Left lobe of liver (tissue), 2 donors: ENCODE results near the gene SIPA1L3. TPM values are rescaled to one million over a fixed set of nuclear protein-coding genes. Genes with fewer than 3 reads are reported as not detected.
"Not testable (repeated sequence)": the region's sequence is repeated elsewhere in the genome, so short reads cannot be mapped to it uniquely, and the experiment has no call there.

Experiments used
- ATAC-seq: fragments of 200-7000 bp; cut with Tn5 transposase; one replicate; pipeline ENCODE4 v1.9.1; 2020; ENCODE audit warnings: mild to moderate bottlenecking, moderate library complexity
- DNase-seq: peaks from one replicate; pipeline ENCODE4 v3.0.0-alpha.2; 2020; ENCODE audit warnings: low spot score
- total RNA-seq: library from RNA; stranded (reverse); gene quantifications from one replicate; pipeline ENCODE4 v1.2.1, GENCODE V29; 2021
- donor health status: DM: no; HTN: no; CAD: no; lungs with moderate emphysema.
- donor health status: DM: no; HTN: yes; CAD: no.

Gene SIPA1L3, protein sequence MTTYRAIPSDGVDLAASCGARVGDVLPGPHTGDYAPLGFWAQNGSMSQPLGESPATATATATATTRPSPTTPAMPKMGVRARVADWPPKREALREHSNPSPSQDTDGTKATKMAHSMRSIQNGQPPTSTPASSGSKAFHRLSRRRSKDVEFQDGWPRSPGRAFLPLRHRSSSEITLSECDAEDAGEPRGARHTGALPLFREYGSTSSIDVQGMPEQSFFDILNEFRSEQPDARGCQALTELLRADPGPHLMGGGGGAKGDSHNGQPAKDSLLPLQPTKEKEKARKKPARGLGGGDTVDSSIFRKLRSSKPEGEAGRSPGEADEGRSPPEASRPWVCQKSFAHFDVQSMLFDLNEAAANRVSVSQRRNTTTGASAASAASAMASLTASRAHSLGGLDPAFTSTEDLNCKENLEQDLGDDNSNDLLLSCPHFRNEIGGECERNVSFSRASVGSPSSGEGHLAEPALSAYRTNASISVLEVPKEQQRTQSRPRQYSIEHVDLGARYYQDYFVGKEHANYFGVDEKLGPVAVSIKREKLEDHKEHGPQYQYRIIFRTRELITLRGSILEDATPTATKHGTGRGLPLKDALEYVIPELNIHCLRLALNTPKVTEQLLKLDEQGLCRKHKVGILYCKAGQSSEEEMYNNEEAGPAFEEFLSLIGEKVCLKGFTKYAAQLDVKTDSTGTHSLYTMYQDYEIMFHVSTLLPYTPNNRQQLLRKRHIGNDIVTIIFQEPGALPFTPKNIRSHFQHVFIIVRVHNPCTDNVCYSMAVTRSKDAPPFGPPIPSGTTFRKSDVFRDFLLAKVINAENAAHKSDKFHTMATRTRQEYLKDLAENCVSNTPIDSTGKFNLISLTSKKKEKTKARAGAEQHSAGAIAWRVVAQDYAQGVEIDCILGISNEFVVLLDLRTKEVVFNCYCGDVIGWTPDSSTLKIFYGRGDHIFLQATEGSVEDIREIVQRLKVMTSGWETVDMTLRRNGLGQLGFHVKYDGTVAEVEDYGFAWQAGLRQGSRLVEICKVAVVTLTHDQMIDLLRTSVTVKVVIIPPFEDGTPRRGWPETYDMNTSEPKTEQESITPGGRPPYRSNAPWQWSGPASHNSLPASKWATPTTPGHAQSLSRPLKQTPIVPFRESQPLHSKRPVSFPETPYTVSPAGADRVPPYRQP (N-terminal part only)
- total RNA-seq, result 12.9 TPM

- DNase-seq, result peak; percentile 97
- peak; percentile 96 for ATAC-seq
Measured at GRCh38 chr19:37906869-37907734, at the start of gene SIPA1L3. SIPA1L3 (plus strand) TSS chr19:37907208; CDS start chr19:38081566, 174,358 bp downstream.

DNA sequence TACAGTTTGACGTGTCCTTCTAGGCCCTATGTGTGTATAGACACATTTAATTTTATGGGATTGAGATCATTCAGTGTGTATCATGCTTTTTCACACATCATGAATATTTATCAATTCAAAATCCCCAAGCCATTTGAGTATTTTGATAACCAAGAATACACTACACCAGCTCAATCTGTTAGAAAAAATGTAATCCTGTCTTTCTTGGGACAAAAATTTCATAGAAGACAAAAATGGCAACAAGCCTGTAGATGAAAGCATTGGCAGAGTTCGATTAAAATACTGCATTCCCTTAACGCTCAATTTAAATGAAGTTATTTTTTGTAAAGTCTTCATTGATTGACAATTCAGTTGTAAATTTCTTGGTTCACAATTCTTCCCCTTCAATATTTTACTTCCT, 42.5 kb upstream of the SIPA1L3 start:
- DNase-seq (no peak), ATAC-seq (no peak)

DNA sequence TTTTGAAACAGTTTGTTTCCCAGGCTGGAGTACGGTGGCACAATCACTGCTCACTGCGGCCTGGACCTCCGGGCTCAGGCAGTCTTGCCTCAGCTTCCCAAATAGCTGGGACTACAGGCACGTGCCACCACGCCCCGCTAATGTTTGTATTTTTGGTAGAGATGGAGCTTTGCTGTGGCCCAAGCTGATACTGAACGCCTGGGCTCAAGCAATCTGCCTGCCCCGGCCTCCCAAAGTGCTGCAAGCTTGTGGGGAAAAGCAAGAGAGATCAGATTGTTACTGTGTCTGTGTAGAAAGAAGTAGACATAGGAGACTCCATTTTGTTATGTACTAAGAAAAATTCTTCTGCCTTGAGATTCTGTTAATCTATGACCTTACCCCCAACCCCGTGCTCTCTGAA, 41.1 kb upstream of the SIPA1L3 start:
- not testable (repeated sequence) for DNase-seq, ATAC-seq

DNA sequence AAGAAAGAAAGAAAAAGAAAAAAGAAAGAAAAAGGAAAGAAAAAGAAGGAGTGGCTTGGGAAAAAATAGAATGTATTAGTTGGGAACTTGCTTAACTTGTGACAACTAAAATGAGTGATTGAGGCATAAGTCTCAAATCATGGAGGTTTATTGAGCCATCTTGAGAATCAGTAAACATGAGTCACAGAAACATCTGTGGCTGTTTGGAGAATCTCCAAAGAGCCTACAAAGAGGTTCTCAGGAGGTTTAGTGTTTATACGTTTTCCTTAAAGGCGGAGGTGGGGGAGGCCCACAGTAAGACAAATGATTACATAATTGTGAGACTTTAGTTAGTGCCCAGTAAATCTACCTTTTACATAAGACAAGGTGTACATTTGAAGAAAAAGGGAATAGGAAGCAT, 39.2 kb upstream of the SIPA1L3 start:
- ATAC-seq (no peak), DNase-seq (no peak)

- no peak for ATAC-seq
Measured at GRCh38 chr19:37869766-37870340, 37.2 kb upstream of the SIPA1L3 start.

DNA sequence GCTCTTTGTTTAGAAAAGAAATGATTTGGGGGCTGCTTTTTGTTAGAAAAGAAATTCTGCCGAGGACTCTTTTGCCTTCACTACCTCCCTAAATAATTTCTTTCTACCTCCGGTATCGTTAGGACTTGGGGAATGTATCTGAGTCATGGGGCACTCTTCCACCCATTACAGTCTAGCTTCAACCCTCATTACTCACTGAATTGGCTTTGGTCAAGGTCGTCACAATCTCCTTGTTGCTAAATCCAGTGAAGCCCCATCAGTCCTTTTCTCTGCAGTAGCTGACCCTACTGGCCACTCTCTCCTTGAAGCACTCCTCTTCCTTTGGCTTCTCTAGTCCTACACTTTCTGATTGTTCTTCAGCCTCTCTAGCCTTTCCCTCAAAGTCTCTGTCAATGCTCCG, 34.6 kb upstream of the SIPA1L3 start:
- DNase-seq (no peak), ATAC-seq (no peak)

More at GRCh38 chr19:37869766-37870340, 37.2 kb upstream of the SIPA1L3 start:
- DNase-seq, result no peak

DNA sequence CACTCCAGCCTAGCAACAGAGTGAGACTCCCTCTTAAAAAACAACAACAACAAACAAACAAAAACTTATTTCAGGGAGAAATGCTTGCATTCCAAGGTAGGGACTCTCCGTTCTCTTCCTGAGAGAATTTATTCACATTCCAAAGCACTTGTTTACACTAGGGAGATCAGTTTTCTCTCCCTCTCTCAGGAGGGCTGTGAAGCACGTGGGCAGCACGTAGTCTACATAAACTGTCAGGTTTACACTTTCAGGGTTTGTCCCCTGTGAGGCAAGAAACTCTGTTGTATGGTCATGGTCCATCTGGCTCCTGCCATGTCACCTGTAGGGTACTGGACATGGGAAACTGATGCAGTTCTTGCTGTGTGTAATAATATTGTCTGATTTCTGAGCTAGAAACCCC, 32.2 kb upstream of the SIPA1L3 start:
- no peak for DNase-seq

DNA sequence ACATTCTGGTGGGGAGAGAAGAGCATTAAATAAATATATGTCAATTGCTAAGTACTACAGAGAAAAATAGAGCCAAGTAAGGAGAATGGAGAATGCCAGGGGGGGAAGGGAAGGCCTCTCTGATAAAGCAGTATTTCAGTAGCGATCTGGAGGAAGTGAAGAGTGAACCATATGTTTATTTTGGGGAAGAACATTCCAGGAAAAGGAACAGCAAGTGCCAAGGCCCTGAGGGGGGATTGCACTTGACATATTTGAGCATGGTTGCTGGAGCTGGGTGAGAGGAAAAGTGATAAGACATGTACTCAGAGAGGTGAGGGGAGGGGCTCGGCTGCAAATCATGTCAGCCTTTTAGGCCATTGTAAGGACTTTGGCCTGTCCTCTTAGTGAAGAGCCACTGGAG, 31.0 kb upstream of the SIPA1L3 start:
- ATAC-seq (no peak), DNase-seq (no peak)

More for the DNA sequence above, 32.2 kb upstream of the SIPA1L3 start:
- no peak for ATAC-seq

DNA sequence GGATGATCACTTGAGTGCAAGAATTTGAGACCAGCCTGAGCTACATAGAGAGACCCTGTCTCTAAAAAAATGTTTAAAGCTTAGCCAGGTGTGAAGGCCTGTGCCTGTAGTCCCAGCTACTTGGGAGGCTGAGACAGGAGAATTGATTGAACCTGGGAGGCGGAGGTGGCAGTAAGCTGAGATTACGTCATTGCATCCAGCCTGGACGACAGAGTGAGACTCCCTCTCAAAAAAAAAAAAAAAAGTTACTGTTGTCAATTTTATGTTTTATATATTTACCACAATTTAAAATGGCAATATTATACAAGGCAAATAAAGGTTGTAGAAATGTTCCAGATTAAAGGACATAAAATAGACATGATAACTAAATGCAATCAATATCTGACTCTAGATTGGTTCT, 29.9 kb upstream of the SIPA1L3 start:
- ATAC-seq, result no peak
- no peak for DNase-seq

GRCh38 chr19:37885392-37885791, 21.6 kb upstream of the SIPA1L3 start:
- DNase-seq (no peak), ATAC-seq (no peak)

- DNase-seq, result no peak
- no peak for ATAC-seq
Measured at GRCh38 chr19:37886571-37886970, 20.4 kb upstream of the SIPA1L3 start.

DNA sequence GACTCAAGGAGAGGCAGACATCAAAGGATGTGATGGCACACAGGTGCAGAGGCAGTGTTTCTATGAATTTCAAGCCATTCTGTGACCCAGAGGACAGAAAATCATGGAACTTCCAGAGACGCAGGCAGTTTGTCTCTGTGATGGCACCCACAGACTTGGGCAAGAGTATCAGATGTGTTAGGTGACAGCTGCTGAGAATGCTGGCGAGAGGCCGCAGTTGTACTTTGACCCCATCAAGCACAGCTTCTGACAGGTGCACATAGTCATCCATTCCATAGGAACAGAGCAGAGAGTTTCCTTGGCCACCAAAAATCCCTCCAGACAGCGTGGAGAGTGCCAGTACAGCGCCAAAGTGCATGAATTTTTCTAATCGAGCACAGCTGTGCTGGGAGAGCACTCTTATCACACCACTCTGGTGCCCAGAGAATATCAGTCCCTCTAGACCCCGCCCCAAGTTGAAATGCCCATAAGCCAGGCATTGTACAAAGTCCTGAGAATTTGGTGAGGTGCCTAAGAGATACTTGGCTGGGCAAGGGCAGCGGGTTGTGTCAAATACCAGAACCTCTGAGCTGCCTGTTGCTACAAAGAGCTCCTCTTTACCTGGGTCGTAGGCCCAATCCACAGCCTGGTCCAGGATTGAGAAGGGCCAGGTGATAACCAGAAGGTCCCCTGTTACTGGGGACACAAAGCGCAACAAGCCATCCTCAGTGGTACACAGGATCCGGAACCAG, 13.0 kb upstream of the SIPA1L3 start:
- no peak for ATAC-seq
- DNase-seq, result no peak

DNA sequence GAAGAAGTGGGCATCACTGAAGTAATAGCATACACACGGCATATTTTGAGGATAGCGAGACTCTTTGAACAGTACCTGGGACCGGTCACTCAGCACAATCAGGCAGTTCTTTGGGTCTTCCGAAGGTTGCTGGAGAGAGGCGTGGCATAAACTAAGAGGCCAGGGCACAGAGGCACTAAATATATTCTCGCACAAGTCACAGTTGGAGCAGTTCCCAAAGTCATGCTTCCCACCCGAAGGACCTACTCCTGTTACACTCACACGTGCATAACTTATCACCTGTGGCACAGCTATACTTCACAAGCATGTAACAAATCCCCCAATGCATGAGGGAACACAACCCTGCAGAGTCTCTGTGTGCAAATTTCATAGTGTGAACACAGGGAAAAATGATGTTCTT, 10.8 kb upstream of the SIPA1L3 start:
- ATAC-seq (no peak), DNase-seq (no peak)

DNA sequence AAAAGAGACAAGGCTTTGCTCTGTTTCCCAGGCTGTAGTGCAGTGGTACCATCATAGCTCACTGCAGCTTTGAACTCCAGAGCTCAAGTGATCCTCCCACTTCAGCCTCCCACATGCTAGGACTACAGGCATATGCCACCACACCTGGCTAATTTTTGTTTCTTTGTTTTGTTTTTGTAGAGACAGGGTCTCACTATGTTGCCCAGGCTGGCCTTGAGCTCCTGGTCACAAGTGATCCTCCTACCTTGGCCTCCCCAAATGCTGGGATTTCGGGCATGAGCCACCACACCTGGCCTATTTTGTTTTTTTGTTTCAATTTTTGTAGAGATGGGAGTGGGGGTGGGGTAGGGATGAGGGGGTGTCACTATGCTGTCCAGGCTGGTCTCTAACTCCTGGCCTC, 7.6 kb upstream of the SIPA1L3 start:
- DNase-seq, result no peak
- ATAC-seq, result no peak

DNA sequence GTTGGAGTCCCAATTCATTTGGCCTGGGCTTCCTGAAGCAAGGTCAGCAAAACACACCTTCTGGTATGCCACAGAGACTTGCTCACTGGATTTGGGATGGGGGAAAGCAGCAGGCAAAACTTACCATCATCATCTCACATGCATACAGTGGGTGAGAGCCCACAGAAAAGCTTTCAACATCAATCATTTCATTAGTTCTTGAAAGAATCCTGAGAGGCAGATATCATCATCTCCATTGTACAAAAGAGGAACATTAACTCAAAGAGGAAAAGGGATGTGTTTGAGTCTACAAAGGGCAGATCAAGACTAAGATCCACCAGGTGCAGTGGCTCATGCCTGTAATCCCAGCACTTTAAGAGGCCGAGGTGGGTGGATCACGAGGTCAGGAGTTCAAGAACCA, 7.0 kb upstream of the SIPA1L3 start:
- no peak for ATAC-seq

DNA sequence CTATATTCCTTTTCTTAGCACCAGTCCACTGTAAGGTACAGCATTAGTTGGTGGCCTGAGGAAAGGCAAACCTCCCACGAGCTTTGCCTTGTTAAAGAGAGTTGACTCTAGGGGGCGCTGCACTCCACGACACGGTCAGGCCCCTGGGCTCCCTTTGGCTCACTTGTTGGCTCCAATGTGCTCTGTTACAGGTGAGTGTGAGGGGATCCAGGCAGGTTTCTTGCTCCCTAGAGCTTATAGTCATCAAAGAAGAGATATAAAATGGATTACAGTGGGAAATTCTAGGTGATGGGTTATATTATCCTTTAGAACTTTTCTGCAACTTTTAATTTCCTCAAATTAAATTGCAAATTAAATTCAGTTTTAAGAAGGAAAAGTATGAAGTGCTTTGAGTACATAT, 4.3 kb upstream of the SIPA1L3 start:
- ATAC-seq (peak; percentile 66), DNase-seq (peak; percentile 78)

More for the DNA sequence above, 7.0 kb upstream of the SIPA1L3 start:
- DNase-seq, result no peak

DNA sequence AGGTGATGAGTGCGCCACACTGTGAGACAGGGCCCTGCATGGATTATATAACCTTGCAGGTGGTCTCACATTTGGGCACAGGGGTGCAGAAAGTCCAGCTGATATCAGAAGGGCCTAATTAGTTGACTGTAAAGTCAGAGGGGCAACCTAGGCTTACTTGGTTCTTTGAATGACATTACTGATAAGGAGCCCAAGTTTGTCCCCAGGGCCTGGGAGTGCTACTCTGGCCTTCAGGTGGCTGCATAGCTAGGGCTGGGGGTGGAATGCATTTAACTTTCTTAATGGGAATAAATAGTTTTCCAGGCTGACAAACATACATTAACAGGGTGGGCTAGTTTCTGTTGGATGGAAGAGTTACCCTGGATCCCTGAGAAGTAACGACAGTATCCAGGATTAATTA, 3.9 kb upstream of the SIPA1L3 start:
- DNase-seq (no peak), ATAC-seq (no peak)

DNA sequence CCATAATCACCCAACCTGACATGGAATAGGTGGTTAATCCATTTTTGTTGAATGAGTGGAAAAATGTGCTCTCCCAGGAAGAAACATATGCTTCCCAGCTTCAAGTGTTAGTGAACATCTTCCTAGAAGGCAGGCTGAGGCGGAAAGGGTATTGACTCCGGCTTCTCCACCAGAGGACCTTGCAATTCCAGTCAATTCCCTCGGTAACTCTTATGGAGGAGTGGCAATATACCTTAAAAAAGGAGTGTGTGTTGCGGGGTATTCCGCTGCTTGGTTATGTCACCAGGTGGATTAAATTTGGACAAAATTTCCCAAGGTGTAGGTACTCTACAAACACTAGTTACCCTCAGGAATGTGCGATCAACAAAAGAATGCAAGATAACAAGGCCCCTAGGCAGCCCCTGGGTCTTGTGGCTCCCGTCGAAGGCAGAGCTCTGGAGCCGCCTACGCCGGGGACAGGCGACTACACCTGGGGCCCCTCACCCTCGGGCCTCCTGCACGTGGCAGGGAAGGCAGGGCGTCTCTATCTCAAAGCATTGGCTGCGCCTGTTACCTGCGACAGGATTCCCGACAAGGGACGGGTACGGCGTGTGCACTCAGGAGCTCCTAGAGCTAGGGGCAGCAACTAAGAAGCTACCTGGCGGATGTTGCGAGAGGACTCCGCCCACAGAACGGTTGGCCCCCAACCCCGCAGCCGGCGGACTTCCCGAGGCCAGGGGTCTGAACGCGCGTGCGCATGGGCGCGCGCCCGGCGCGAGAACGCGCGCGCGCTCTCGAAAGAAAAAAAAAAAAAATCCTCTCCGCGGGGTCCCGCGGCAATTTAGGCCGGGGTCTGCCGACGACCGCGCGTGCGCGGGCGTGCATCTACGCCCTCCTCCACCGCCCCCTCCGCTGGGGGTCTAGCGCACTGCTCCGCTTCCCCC, 801 bp upstream of the SIPA1L3 start, which contains the start of gene WDR87:
WDR87 (minus strand) TSS at position 649 of the 923 bp plus-strand sequence. CDS start 8,355 bp downstream, outside the sequence.
- peak; percentile 40 for ATAC-seq
- peak; percentile 54 for DNase-seq
